Stimulated activated CD4-positive, alpha-beta T cell treated with anti-CD3 and anti-CD28 coated beads, Interleukin-15, amount 100 ng/mL, for 24 hours (primary cell): Measurements from ENCODE around the gene FBLN5.

Experiments
- DNase-seq: peaks from one replicate; pipeline ENCODE4 v3.0.0-alpha.2; 2020

FBLN5 gene, protein sequence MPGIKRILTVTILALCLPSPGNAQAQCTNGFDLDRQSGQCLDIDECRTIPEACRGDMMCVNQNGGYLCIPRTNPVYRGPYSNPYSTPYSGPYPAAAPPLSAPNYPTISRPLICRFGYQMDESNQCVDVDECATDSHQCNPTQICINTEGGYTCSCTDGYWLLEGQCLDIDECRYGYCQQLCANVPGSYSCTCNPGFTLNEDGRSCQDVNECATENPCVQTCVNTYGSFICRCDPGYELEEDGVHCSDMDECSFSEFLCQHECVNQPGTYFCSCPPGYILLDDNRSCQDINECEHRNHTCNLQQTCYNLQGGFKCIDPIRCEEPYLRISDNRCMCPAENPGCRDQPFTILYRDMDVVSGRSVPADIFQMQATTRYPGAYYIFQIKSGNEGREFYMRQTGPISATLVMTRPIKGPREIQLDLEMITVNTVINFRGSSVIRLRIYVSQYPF

DNA sequence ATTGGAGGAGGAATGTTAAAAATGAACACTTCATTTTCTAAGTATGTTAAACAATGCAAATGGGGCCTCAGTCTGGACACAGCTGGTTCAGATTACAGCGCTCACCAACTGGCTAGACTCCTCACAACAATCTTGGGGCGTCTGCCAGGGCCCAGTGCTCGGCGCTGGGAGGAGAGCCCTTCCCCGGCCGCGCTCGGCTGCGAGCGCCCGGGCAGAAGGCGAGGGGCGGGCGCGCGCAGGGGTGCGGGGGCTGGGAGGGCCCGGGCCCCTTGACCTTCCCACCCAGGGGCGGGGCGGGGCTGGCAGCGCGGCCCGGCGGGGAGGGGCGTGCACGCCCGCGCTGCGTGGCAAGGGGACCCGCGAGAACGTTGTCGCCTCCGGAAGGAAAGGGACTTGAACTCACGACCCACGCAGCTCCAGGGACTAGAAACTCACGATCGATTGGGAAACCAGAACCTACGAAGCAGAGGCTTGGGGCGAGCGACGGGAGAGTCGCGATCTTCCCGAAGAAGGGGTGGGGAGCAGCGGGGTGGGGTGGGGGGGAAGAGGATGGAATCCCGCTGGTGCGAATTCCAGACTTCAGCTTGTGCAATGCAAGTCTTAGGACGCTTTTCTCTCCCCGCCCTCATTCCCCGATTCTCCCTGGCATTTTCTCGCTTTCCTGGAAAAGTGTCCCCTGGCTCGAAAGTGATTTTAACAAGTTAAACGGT, at the start of gene FBLN5:
Gene FBLN5, minus strand, starts transcription at position 220 of the 710 bp plus-strand sequence. CDS start 465 bp downstream, outside the sequence.
- DNase-seq, result peak; percentile 63

DNA sequence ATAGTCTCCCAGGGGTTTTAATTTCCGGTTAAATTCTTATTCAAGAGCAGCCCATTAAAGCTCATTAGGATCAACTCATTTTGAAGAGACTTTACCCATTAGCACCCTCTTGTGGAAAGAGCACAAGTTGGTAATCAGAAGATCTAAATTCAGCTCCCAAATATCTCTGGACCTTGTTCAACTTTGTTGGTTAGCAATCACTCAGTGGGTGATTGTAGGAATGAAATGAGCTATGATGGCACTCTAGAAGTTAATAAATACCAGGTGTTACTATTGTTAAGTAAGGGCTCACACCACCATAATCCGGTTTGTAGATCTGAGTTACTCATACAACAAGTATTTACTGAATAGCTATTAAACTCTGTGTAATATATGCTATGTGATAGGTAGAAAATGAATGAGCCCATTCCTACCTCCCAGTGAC, 49.5 kb upstream of the FBLN5 start:
- DNase-seq, result no peak

DNA sequence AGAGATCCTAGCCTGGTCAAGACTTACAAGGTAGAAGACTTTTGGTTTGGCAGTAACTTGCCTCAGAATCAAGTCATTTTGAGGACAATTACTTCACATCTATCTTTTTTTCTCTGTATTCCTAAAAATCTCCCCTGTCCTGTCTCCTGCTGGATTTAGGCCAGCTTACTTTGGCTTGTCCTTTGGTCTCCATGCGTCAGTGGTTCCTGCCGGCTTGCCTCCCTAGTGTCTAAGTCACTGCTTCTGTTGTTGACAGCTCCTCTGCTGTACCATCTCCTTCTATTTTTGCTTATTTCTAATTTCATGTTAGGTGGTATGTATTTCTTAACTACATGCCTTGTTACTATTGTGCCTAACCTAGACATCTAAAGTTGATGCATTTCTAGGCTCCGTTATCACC, 39.7 kb upstream of the FBLN5 start:
- no peak for DNase-seq

DNA sequence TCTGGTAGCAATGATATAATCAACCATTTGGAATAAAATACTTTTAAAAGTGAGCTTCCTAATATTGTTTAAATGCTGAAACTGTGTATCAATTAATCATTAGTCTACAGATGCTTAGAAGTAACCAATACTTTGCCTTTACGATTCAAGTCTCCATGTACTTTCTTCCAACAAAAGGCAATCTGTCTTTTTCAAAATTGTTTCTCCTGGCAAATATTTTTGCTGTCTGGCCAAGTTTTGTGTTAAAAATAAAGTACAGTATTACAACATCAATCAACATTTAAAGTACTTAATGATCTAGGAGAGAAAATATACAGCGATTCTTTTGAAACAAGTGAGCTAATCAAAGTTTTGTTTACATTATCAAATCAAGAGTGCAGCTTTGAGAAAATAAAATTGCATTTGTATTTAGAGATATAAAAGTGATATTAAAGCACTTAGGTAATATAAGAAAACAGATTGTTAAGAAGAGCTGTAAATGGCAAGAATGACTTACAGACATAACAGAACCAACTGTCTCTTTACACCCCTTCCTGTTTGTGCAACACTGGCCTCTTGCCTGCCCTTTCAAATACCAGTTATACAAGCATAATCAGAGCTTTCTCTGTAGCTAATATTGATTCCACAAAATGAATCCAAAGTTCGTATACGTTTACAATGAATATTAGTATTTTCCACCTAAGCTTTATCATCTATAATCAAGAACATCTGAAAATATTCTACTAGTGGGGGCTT, 38.2 kb upstream of the FBLN5 start:
- no peak for DNase-seq

DNA sequence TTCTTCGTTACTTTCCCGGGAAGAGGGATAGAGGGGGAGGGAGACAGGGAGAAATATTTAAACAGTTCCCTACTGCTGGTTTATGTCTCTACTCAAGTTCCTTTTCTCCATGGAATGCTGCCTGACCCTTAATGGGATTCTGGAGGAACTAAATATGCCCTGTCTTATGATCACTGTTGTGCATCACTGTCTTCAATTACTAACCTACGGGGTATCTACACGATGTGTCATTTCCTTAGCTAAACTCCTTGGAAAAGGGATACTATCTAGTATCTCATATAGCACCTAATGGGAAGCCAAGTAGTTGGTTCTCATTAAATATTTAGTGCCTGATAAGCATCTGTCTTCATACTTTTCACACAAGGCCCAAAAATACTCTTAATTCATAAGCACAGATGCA, 37.5 kb upstream of the FBLN5 start:
- no peak for DNase-seq

DNA sequence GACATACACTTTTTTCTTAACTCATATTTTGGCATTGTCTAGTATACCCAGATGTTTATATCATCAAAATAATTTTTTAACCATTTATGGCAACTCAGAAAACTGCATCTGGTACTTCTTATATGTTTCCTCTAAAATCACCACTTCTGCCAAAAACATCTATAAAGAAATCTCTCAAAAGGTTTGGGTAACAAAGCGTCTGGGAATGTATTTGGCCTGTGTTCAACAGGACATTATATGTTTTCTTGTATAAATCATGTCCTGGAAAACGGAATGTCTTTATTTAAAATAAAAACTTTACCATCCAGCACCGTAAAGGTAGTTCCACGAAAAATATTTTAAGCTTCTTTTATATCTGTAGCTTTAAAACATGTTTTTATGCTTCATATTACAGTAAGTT, 36.1 kb upstream of the FBLN5 start:
- DNase-seq, result no peak

DNA sequence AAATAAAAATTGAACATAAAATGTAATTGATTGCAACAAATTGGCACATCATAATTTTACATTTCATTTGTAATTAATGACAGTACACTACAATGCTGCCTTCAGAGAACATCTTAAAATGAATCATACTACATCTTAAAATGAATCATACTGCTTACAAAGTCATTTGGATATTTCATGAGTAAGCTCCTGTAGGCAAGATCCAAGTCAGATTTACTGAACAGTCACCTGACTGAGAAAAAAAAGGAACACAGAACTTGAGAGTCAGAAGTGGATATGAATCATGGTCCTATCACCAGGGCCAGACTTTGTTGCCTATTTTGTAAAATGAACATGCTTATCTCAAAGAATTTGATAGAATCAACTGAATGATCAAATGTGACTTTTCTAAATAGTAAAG, 32.7 kb upstream of the FBLN5 start:
- DNase-seq, result no peak

DNA sequence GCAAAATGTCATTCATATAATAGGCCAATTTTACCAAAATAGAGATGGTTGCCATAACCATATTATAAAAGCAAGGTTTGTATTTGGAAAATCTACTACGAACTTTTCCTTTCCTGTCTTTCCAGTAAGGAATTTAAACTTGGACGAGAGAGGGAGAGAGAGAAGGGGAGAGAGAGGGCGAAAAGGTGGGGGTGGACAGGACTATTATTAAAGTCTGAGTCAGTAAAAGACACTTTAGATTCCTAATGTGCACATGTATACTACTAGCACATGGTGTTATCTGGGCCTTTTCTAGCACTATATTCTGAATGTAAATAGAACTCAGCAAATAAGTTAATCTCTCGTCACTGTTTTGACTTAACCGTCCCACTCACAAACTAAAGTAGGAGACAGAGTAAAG, 30.4 kb upstream of the FBLN5 start:
- DNase-seq, result no peak

DNA sequence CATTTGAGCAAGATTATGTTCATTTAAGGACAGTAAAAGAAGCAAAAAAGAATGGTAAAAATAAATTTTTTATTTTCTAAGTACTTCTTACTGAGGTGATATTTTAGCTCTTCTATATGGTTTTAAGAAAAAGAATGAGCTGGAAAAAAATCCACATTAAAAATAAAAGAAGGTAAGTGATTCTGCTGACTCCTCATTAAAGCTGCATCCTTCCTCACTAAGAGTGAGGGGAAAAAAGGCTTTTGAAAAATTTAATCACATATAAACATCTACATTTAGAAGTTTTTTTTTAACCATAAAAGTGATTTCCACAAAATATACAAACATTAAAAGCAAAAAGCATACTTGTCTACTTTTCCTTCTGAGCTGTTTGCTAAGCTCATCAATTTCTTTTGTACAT, 28.3 kb upstream of the FBLN5 start:
- no peak for DNase-seq

DNA sequence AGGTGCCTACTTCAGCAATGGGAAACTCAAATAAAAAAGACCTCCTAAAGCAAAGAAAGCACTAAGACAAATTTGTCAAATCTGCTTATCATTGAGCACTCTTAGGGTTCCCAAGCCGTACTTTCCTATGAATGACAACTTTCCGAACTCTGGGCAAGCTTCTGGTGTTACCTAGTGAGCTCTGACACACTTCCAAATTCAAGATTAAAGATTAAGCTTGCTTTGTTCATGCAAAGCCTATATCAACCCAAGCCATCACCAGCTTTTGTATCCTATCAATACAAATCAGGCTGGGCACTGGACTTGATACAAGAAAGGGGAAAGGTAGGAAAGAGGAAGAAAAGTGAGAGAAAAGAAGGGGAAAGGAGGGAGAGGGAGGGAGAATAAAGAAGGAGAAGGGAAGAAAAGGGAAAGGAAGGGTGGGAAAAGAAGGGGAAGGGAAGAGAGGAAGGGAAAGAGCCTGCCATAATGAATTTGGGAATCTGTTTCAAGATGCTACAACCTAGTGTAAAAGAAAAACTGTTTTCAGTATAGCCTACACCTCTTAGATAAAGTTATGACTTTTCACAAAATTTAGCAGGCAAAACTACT, 23.8 kb upstream of the FBLN5 start:
- DNase-seq, result no peak

DNA sequence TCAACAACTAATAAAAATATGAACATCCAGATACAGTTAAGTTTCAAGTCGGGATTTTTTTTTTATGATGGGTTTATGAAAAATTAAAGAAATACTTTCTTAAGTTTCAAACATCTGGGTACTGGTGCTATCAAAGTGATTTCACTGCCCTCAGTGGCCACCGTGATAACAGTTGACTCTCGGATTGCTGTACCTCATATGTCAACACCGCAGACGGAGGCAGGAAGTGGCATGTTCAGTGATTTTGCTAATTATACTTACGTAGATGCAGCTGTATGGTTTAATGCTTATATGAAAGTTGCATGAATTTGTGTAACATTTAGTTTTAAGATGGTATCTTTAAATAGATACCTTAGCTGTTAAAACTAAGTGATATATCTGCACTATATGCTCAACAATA, 20.8 kb upstream of the FBLN5 start:
- peak; percentile 42 for DNase-seq

DNA sequence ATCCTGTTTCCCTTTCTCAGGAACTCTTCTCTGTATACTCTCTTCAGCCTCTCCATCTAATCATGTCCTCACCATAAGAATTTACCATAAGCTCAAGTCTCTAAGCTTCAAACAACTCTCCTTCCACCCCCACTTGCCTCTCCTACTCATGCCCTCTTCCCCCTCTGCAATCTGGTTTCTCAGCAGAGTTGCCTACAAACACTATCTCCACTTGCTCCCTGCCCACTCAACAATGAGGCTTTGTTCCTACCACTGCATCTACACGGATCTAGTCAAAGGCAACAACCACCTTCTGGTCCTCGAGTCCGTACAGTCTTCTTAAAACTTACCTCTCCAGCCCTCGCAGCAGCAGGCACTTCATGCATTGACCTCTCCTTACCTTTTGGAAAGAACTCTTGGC, 17.2 kb upstream of the FBLN5 start:
- DNase-seq, result no peak

DNA sequence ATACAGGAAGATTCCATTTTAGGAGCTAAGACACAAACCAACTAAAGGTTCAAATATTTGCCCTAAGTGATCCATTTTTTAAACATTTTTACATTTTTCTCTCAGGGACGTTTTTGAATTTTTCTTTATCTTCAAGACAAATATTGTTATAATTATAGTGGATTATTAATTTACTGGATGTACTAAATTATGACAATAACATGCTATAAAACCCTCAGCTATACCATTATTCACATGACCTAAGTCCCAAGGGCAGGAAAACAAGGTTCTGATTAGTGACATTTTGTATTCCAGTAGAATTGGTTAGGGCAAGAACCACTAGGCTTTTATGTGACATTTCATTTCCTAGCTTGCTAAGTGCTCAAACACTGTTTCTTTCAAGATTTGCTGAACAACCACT, 16.5 kb upstream of the FBLN5 start:
- DNase-seq, result no peak

DNA sequence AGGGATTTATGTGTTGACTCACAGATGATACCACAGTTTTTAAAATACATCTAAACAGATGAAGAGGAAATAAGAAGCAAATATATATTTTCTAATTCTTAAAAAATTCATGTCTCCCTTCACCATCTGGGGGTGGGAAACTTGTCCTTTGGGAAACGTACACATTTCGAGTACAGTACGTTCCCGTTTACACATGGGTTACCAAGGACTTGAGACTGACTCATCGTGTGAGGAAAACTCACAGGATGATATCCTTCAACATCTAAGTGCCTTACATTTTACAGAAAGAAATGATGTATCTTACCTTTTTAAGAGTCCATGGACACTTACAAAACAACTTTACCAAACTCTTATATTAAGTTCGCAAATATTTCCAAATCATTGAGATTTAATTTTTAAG, 16.0 kb upstream of the FBLN5 start:
- DNase-seq, result no peak

DNA sequence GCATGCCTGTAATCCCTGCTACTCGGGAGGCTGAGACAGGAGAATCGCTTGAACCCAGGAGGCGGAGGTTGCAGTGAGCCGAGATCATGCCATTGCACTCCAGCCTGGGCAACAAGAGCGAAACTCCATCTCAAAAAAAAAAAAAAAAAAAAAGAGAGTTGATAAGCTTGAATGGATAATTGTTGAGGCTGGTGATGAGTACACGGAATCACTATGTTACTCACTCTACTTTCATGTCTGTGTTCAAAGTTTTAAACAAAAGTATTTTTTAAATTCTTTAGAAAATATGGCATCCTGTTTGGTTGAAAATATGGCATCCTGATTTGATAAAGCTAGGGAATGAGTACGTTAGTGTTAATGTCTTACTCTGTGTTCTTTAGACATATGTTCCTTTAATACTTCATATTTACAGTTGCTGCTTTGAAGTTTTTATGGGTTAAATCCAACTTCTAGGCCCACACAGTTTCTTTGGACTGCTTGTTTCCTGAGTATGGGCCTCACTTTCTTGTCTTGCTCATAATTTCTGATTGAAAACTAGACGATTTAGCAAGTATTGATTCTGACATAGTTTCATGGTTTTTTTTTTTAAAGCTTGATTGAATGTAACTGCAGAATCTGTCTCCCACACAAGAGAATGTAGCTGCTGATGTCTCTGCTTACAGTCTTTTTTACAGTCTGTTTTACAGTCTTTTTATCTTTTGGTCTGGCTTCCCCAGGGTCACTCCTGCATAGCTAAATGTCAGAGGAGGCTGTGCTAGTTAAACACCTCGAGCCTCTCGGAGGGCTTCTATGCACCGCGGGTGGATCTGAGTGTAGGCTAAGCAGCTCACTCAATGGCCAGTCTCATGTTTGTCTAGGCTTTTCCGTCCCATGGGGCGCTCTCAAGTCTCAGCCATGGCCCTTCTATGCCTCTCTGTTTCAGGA, 14.1 kb upstream of the FBLN5 start:
- DNase-seq, result peak; percentile 17

DNA sequence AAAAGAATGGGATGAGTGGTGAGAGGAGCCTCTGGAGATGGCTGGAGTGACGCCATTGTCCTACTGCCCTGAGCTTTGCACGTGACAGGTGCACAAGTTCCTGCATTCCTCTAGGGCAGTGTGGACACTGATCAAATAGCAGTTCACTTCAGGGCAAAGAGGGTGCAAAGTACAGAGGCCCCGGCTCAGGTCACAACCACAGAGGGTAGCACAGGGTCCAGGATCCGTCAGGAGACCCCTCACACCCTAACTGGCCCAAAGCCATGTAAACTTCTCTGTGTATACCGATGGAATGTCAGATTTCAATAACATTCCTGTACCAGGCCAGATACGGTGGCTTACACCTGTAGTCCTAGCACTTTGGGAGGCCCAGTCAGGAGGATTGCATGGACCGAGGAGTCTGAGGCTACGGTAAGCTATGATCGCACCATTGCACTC, 10.4 kb upstream of the FBLN5 start:
- DNase-seq, result no peak

DNA sequence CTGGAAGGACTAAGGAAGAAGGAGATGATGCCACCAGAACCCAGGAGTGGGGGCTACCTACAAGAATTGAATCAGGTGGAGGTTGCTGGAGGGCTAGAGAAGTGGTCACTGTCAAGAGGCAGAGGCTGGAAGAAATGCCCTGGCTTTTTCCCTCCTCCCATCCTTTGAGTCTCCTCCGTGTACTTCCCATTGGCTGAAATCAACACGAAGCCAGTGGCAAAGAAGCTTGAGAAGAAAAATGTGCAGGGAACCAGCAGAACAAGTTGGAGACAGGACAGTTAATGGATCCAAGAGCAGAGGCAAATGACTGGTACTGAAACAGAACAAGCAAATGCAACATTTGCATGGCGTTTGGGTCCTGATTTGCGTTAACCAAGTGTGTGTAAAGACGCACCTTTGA, 9.1 kb upstream of the FBLN5 start:
- no peak for DNase-seq

DNA sequence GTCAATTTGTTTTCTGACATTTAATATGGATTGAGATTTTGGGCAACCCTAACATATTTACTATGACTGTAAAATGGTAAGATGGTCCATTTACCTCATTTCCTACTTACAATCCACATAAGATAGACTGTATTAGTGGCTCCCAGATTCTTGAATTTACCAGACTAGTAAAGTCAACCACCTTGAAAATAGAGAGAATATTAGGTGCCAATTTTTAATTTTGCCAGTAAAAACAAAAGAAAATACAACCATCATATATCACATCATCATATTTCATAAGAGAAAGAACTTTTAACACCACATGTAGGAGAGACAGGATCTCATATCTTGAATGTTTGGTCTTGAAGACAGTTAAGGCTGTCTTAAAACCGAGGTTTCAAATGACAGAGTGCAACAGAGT, 7.7 kb upstream of the FBLN5 start:
- DNase-seq, result no peak

DNA sequence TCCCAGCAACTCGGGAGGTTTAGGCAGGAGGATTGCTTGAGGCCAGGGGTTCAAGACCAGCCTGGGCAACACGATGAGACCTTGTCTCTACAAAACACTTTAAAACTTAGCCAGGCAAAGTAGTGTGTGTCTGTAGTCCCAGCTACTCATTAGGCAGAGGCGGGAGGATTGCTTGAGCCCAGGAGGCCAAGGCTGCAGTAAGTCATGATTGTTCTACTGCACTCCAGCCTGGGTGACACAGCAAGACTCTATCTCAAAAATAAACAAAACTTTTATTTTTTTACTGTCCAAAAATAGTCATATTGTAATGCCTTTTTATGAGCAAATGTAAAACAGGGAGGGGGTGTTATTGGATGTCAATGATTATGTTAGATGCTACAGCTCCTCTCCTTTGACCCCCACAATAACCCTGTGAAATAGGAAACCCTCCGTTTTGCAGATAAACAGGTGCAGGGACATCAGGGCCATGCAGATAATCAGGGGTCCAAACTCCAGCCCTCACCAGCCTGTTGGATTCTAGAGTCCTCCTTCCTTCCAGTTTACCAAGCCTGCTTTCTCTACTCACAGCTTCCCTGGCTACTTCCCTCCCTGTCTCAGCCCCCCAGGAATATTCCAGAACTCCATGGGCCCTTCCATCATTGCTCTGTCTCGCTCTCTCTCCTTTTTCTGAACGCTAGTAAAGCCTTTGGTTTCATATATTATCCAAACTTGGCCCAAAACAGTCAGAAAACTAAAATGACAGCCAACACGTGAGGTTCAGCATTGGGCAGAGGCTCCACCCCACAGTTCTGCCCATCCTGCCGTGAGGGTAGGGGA, 5.9 kb upstream of the FBLN5 start:
- no peak for DNase-seq

DNA sequence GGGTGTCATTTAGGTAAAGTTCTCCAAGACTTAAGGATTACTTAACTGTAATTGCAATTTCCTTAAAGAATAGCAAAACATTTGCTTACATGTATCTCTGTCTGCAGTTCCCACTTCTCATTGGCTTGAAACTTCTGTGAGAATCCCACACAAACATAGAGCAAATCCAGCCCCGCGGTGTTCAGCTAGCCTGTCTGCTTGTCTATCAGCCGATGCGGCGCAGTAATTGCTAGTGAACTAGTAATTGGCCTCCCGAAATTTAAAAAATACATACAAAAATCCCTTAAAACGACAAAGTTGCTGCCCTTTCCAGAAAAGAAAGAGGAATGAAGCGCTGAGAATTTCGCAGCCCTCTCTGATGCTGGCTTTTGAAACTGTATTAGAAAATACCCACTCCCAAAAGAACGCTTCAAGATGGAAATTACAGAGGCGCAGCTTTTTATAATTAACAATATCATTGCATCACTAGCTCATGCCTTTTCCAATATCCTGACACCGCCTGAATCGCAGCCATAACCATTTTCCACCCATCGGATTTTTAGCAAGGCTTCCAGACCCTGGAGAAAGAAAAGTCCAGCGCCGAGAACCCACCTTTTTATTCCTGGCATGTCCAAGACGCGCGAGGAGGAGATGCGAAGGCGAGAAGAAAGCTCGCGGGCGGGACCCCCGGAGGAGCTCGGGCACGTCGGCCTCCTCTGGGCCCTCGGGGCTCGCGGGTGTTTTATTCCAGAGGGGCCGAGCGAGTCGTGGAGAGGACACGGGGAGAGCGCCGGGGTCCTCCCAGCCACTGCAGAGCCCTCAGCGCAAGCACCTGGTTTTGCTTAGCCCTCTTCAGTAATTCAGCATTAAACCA, 646 bp downstream of the FBLN5 start:
- peak; percentile 10 for DNase-seq
